ENCODE results near the gene PDE3A. TPM values are rescaled to one million over a fixed set of nuclear protein-coding genes. Genes with fewer than 3 reads are reported as not detected.
"Not testable (repeated sequence)": the region's sequence is repeated elsewhere in the genome, so short reads cannot be mapped to it uniquely, and the experiment has no call there.

PDE3A gene
- total RNA-seq, 1 donor from 2014 or later: 0.75 TPM

DNA sequence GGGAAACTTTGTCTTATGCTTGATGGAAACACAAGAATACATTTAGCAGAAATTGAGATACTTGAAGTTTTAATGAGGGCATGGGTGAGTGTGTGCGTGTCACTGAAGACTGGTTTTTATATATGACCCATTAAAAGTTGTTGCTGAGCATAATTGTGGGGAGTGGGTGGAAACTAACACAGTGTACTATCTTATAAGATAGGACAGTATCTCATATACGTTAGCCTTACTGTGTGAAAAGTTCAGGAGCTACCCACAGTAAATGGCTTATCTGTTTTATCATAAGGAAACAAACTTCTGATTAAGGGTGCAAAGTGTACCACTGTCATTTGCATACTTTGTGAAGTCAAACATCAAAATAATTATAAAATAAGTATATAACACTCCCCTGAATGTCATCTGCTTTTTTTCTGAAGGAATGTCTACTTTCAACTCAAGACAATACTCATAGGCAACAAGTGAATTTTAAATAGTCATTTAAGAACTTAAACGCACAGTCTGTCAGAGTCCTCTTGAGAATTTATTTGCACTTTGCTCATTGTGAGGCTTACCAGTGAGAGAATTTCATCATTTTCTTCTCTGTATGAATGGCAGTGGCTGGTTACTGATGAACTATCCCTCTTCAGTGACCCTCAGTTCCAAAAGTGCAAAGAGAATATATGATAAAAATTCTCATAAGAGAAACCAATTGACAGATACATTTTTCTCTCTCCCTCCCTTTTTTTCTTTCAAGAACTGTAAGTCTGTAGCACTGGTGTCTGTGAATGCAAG, 4.2 kb downstream of the PDE3A start:
- ATAC-seq (no peak), DNase-seq (ENCODE audit: low spot score) (no peak)

DNA sequence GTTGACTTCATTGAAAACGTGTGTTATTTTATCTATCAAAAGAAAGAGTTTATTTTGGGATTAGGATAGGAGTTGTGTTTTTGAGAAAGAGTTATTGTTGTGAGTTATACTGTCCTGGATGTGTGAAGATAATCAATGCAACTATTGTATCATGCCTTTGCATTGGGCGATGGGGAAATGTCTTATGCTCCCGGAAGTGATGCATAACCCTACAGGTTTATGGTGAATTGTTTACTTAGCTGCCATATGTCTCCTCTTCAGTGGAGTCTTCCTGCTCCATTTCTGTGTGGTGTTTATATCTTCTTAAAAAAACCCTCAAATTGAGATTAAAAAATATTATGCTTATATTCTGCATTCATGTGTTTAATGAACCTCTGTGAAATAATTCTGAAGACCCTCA, 6.5 kb downstream of the PDE3A start:
- no peak for ATAC-seq

DNA sequence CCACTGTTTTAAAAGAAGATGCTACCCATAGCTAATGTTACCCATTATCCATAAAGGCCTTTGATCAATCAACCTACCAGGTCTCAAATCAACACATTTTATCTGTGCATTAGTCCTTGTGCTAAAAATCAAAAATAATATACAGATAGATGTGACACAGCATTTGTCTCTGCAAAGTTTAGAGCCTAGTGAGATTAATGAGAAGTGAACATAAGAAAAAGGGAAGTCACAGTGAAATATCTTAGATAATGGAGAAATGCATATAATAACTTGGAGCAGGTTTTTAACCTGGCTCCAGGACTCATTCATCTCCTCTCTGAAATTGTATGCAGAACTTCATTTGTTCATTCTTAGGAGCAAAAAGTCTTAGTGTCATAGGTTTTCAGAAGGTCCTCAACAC, 7.2 kb downstream of the PDE3A start:
- no peak for DNase-seq (ENCODE audit: low spot score)

More for the DNA sequence above, 6.5 kb downstream of the PDE3A start:
- no peak for DNase-seq (ENCODE audit: low spot score)

DNA sequence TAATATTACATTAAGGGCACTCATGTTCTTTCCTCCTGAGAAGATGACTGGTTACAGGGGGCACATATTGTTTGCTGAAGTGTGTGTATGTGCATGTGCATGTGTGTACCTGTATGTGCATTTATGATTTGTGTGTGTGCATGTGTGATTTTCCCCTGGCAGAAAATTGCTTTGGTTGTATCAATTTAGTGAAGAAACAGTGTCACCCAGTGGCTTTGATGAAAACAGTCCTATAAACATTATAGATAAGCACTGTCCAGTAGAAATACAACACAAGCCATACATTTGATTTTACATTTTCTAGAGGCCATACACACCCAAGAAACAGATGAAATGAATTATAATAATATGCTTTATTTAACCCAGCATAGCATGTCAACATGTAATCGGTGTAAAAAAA, 8.6 kb downstream of the PDE3A start:
- ATAC-seq: peak; percentile 63
- DNase-seq (ENCODE audit: low spot score): no peak

More for the DNA sequence above, 7.2 kb downstream of the PDE3A start:
- ATAC-seq: no peak

DNA sequence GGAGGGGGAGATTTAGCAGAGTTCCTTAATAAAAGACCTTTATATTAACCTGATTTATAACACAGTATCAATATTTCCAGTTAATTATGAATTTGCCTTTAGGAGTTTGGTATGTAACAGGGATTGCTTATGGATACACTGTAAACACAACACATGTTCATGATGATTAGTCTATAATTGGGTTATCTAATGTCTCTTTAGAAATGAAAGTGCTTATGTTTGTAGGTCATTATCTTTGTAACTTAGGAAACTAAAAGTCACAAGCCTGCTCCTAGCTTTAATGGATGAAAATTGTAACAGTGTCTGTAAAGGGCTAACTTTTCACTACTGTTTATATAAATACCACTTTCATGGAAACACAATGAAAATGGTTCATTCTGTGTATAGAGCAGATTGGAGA, 9.4 kb downstream of the PDE3A start:
- ATAC-seq (no peak), DNase-seq (ENCODE audit: low spot score) (no peak)

DNA sequence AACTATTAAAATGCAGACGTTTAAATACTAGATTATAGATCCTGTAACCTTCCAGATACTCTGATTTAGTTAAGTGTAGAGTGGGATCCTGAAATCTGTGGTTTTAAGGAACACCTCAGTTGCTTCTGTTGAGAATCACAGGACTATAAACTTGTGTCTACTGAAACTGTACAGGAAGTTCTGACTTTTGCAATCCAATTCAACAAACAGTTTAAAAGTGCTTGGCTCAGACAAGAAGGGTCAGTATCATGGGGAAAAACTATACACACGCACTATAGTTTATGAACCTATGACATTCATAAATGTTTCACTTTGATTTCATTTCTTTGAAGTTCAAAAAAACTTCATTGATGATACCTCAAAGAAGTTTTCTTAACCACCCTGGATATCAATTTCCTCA, 13.8 kb downstream of the PDE3A start:
- no peak for ATAC-seq

DNA sequence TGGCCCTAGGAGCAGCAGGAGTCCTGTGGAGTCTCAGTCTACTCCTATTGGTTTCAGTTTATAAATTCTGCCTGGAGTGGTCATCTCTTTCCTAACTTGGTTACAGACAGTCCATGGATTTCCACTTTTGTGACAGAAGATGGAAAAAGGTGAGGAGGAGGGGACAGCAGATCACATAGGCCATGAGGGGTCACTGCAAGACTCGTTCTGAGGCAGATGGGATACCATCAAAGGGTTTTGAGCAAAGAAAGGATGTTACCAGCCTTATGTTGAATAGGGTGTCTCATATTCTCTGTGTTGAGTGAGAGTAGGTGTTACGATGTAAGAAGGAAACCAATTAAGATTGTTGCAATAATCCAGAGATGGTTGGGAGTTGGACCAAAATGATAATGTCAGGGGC, 15.3 kb downstream of the PDE3A start:
- ATAC-seq: no peak
- no peak for DNase-seq (ENCODE audit: low spot score)

More for the DNA sequence above, 13.8 kb downstream of the PDE3A start:
- DNase-seq (ENCODE audit: low spot score): no peak

DNA sequence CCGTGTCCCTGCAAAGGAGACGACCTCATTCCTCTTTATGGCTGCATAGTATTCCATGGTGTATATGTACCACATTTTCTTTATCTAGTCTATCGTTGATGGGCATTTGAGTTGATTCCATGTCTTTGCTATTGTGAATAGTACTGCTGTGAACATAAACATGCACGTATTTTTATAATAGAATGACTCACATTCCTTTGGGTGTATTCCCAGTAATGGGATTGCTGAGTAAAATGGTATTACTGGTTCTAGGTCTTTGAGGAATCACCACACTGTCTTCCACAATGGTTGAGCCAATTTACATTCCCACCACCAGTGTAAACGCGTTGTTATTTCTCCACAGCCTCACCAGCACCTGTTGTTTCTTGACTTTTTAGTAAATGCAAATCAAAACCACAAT, 16.5 kb downstream of the PDE3A start:
- not testable (repeated sequence) for ATAC-seq; DNase-seq (ENCODE audit: low spot score)

DNA sequence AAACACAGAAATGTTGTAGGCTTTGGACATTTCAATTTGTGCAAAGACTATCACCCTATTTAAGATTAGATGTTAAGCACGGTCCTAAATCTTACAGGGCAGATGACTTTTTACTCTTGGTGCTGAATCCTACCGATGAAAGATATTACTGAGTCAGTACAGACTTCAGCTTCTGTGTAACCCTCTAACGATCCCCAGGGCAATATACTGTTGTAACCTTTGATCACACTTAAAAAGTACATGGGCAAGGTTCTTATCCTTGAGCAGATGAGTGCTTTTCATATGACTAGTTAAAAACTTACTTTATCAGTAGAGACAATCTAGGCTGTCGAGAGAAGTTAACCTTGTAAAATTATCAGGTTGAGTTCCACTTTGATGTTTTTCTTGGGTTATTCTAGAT, 22.5 kb downstream of the PDE3A start:
- ATAC-seq (no peak), DNase-seq (ENCODE audit: low spot score) (no peak)

DNA sequence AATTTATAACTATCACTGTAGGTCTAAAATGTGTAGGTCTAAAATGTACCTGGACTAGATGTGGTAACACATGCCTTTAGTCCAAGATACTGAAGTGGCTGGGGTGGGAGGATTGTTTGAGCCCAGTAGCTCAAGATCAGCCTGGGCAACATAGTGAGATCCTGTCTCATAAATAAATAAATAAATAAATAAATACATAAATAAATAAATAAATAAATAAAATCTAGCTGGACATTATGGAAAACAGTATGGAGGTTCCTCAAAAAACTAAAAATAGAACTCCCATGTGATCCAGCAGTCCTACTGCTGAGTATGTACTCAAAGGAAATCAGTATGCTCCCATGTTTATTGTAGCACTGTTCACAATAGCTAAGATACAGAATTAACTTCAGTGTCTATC, 24.0 kb downstream of the PDE3A start:
- DNase-seq (ENCODE audit: low spot score) (no peak), ATAC-seq (no peak)

DNA sequence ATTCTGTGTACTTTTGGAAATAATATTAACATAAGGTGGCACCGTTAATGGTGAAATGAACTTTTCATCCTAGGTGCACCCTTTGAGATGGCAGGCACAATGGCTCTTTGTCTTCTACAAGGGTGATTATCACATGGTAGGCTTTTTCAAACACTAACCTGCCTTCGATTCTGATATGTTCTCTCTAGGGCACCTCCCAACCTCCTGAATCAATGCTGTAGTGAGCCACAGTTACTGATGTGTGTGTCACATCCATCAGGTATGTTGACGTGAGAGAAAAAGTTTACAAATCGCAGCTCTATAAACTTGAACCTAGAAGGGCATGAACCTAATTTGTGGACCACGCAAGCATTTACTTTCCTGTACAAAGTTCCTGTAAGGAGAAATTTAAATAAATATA, 25.4 kb downstream of the PDE3A start:
- DNase-seq (ENCODE audit: low spot score) (no peak), ATAC-seq (no peak)

DNA sequence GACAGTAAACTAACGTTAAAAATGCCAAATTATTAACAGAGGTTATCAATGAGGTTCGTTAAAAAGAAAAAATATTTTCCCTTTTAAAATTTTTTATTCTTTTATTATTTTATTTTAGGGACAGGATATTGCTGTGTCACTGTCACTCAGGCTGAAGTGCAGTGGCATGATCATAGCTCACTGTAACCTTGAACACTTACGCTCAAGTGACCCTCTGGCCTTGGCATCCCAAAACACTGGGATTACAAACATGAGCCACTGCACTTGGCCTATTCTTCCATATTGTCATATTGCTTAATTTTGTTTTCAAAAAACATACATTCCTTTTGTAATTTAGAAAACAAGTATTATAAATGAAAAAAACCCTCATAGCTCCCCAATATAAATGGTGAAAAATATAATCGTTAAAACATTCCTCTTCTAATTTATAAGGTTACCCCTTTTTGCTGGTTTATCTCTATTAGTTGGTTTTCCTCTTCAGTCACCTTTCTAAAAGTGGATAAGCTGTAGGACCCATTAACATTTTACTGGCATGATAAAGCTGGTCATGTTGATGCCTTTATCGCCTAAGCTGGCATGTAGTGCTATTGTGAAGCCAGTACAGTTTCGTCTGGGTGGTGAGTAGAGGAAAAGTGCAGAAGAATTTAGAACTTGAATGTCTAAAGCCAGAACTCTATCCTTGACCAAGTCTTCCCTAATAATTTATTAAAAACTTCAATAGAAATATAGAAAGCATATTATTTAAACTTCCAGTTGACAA, 27.6 kb downstream of the PDE3A start:
- no peak for DNase-seq (ENCODE audit: low spot score)
- no peak for ATAC-seq

DNA sequence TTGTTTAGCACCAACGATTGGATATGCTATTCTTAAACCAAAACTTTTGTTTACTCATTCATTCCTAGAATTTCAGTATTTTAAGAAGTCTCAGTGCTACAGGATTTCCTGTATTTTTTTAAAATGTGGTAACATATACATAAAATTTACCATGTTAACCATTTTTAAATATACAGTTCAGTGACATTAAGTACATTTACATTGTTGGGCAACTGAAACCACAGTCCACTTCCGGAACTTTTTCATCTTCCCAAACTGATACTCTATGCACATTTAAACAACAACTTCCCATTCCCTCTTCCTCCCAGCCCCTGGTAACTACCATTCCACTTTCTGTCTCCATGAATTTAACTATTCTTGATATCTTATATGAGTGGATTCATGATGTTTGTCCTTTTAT, 30.3 kb downstream of the PDE3A start:
- no peak for ATAC-seq
- no peak for DNase-seq (ENCODE audit: low spot score)

DNA sequence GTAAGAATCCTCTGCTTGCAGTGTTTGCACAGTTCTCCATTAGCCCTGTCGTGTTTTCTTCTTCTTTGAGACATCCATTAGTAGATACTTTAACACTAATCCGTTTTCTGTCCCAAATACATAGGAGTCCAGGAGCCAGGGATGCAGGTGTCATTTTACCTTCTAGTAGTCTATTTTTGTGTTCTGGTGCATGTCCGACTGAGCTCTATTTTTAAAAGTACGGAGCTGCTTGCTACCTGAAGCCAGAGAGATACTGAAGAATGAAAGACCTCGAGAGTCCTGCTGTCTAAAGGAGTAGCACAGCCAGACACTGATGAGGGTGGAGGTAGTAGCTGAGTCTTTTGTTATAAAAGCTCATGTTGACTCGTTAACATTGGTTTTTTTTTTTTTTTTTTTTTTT, 31.7 kb downstream of the PDE3A start:
- DNase-seq (ENCODE audit: low spot score): no peak

DNA sequence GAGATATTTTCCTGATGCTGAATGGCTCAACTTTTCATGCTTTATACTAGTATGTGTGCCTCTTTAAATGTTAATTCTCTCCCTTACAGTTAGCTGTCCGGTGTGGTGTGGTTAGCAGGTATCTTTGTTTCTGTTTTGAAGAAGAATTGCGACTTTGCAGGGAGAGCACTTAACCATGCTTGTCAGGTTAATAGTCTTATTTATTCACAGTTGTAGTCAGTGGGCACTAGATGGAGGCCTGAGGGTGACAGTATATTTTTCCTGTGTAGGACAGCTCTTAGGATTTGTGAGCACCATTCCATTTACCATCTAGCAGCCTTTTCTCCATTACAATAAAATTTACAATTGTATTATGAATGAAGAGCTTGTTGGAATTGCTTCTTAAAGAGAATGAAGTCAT, 34.9 kb downstream of the PDE3A start:
- no peak for ATAC-seq
- DNase-seq (ENCODE audit: low spot score): no peak

More for the DNA sequence above, 31.7 kb downstream of the PDE3A start:
- no peak for ATAC-seq

DNA sequence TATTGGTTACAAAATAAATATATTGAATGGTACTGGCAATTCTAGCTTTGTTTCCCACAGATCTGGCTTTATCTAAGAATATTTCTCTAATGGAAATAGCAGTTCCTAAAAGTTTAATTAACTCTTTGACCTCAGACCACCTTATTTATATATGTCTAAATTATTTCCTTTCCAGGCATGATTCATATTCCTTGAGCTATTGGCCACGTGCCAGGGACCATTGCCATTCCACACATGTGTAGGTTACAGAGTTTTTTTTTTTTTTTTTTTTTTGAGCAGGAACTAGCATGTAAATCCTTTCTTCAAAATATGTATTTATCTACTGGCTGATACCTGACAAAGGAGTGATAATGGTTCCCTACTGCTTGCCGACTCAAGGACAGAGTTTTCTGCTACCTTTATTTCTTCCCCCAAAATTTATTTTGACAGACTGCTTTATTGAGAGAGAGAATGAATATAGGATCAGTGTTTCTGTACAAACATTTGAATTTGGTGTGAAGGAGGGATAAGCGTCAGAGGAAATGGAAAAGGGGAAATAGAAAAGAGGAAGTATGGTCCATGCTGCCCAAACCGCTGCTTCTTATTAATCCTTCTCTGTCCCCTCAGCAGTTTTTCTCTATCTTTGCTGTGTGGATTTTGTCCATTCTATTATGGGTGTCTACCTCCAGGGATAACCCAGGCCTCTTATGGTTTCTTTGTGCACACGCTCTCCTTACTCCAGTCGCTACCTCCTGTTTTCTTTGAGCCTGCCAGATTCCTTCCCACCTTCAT, 36.4 kb downstream of the PDE3A start:
- ATAC-seq: no peak
- DNase-seq (ENCODE audit: low spot score): no peak

DNA sequence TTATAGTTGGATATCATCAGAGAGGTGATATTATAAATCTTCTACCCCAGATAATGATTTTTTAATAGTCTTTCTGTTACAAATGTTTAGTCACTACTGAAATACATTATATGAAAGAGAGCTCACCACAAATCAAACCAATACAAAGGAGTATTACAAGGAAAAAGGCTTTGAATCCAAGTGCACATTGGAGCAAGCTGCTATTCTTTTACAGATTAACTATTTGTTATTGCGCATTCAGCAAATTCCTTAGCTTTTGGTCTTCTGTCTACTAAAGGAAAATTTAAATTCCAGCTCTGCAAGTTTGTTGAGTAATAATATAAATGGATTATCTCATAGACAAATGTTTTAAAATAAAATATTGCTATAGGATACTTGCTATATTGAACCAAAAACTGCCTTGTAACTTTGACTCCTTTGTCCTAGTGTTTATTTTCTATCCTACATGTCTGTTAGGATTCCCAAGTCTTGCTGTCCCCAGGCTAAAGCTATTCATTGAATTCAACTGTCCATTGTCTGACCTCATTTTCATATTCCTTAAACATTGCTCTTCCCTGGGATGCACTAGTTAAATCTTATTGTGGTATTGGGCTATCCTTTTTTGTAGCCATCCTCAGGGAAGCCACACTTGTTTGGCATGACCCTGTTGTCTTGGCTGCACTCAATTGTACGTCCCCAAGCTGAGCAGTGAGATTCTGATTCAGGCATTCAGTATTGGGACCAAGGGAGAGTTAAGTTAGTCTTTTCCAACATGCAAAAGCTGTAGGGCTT, 41.5 kb downstream of the PDE3A start:
- ATAC-seq: no peak

DNA sequence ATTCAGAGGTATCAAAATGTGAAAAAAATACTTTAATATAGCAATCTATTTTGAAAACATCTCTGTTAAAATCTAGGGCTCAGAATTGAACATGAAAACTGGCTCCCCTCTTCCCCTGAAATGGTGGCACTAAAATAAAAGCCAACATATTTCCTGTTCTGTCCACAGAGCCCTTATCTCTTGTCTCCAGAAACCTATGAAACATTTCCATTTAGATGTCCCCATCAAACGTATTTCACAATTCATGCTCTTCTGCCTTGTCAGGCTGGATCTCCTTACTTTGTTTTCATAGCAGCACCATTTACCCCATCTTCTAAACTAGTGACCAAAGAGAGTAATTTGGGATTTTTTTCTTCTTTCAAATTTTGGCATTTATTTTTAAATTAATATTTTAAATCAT, 42.4 kb downstream of the PDE3A start:
- no peak for ATAC-seq
- DNase-seq (ENCODE audit: low spot score): no peak

More for the DNA sequence above, 41.5 kb downstream of the PDE3A start:
- no peak for DNase-seq (ENCODE audit: low spot score)

DNA sequence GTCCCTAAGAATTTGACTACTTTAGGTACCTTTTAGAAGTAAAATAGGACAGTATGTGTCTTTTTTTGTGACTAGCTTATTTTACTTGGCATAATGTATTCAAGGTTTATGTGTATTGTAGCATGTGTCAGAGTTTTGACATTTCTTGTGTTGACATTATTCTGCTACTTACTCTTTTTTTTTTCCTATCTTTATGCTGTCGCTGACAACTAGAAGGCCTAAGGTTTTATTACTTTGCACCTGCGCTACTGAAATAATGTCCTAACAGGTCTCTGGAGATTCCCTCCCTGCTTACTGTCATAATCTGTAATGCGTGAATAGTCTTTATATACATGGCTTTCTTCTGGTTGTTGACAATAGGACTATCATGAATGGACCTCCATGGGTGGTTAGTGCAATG, 43.0 kb downstream of the PDE3A start:
- ATAC-seq: no peak

DNA sequence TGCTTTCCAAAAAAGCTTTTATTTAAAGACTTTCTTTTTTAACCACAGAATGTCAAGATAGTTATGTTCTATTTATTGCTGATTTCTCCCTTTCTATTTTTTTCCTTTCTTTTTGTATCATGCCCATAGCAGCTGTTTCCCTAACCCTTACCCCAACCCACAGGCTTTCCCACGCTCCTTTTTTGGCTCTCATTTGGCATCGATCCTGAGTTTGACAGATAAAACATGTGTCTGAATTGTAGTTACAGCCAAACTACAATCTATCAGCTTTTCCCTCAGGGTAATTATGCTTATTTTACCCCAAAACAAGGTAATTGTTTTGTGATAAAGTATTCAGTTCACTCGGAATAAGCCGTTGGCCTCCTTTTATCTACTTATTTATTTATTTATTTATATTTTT, 46.7 kb downstream of the PDE3A start:
- ATAC-seq: no peak

More for the DNA sequence above, 43.0 kb downstream of the PDE3A start:
- no peak for DNase-seq (ENCODE audit: low spot score)

DNA sequence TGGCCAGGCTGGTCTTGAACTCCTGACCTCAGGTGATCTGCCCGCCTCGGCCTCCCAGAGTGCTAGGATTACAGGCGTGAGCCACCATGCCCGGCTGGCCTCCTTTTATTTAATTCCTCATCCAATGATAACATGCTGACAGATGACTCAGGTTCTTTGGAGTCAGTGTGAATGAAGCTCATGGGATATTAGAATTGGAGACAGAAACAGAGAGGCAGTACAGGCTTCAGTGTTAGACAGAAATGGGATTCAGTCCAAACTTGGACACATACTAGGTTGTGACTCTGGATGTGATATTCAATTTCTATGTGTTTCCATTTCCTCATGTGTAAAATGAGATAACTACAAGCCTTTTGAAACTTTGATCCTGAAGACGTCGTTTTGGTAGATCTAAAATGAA, 47.3 kb downstream of the PDE3A start:
- ATAC-seq: no peak
- DNase-seq (ENCODE audit: low spot score): no peak

More for the DNA sequence above, 46.7 kb downstream of the PDE3A start:
- no peak for DNase-seq (ENCODE audit: low spot score)

Data from left lobe of liver (tissue), 2 donors.